K562 (cell line): ENCODE results near the gene CLNK. TPM values are rescaled to one million over a fixed set of nuclear protein-coding genes. Genes with fewer than 3 reads are reported as not detected.

Experiments used
- ATAC-seq: fragments of 200-7000 bp; cut with Tn5 transposase; 3 replicates; pipeline ENCODE4 v1.9.1; 2020; ENCODE audit warnings: moderate library complexity
- BruUV-seq: library from RNA; stranded (reverse); fragments of 400-500 nt; replicated peaks from 2 replicates; lab custom pipeline; 2021; lab: Mats Ljungman, UMichigan
- CTCF ChIA-PET: fragments of 300-600 bp; formaldehyde crosslinking; extraction: SDS; loops from one replicate; lab custom pipeline; 2021; ENCODE audit warnings: low intra/inter-chr PET ratio; lab: Yijun Ruan, JAX
- POLR2A ChIA-PET: fragments of 300-600, 350-650 bp; sonication (Branson Sonifier 250); formaldehyde crosslinking; extraction: SDS; loops from one replicate; lab custom pipeline; 2021; ENCODE audit warnings: antibody characterized with exemption, inconsistent platforms; lab: Yijun Ruan, JAX
- DNase-seq, 4 experiments: peaks; one replicate each; pipeline versions ENCODE4 v3.0.0 to v3.0.0-alpha.2; 2011 to 2018; ENCODE audit warnings: low spot score in 3 of 4, mixed read lengths in 3 of 4; ENCODE audit errors: extremely low read depth in 1 of 4
- FAIRE-seq: peaks from 2 replicates; lab custom pipeline; 2011; peaks lifted over from hg19 to GRCh38; lab: Jason Lieb, UNC
- H2AFZ ChIP-seq: 2 replicates; pipeline ENCODE4 v1.6.0; 2011; ENCODE audit warnings: low read depth, low read length, control low read depth, inconsistent platforms
- H3K27ac ChIP-seq: fragments of 200-600 bp; 3 replicates; pipeline ENCODE4 v1.8.0; 2011; ENCODE audit warnings: low read depth, mild to moderate bottlenecking, control low read depth, inconsistent platforms, low read length, moderate library complexity, mixed read lengths; ENCODE audit errors: extremely low read depth
- H3K27me3 ChIP-seq, 2 experiments: fragments of 300-600 bp in 1 of 2; 2 replicates in 1 of 2; 3 replicates in 1 of 2; pipeline versions ENCODE4 v1.6.0 to v1.8.0; 2011; ENCODE audit warnings: inconsistent platforms in 2 of 2, low read length in 2 of 2, mild to moderate bottlenecking in 1 of 2, mixed read lengths in 1 of 2, moderate library complexity in 1 of 2; ENCODE audit not compliant: control insufficient read depth in 2 of 2, insufficient read depth in 2 of 2
- H3K36me3 ChIP-seq: fragments of 300-600 bp; 3 replicates; pipeline ENCODE4 v1.8.0; 2011; ENCODE audit warnings: mild to moderate bottlenecking, low read length, inconsistent platforms; ENCODE audit not compliant: control insufficient read depth, insufficient read depth
- H3K4me1 ChIP-seq, 2 experiments: fragments of 200-600 bp in 1 of 2; replicated peaks in 1 of 2; 2 replicates in 1 of 2; 3 replicates in 1 of 2; pipeline versions ENCODE4 v1.5.1 to v1.8.0; 2011; ENCODE audit warnings: inconsistent platforms in 2 of 2, low read length in 2 of 2, mild to moderate bottlenecking in 1 of 2, mixed read lengths in 1 of 2, moderate library complexity in 1 of 2; ENCODE audit not compliant: control insufficient read depth in 2 of 2, insufficient read depth in 2 of 2
- H3K4me2 ChIP-seq: 2 replicates; pipeline ENCODE4 v1.6.1; 2011; ENCODE audit warnings: low read length, control low read depth, inconsistent platforms, mixed read lengths; ENCODE audit not compliant: insufficient read depth
- H3K4me3 ChIP-seq: fragments of 200-600 bp; sonication (generic), shearing (Covaris generic); 2 replicates; pipeline ENCODE4 v1.5.1; 2016; ENCODE audit warnings: control low read depth, inconsistent platforms
- H3K79me2 ChIP-seq: fragments of 200-600 bp; 3 replicates; pipeline ENCODE4 v1.8.0; 2011; ENCODE audit warnings: low read length, inconsistent platforms; ENCODE audit not compliant: control insufficient read depth, insufficient read depth
- H3K9ac ChIP-seq, 2 experiments: 2 replicates each; pipeline versions ENCODE4 v1.6.0 to v1.6.1; 2011; ENCODE audit warnings: low read depth in 2 of 2, low read length in 2 of 2, control low read depth in 1 of 2, inconsistent platforms in 1 of 2, mild to moderate bottlenecking in 1 of 2, mixed read lengths in 1 of 2; ENCODE audit not compliant: insufficient read depth in 1 of 2
- H3K9me1 ChIP-seq: one replicate; pipeline ENCODE4 v1.6.0; 2011; ENCODE audit warnings: inconsistent platforms, mild to moderate bottlenecking, low read length, moderate library complexity; ENCODE audit not compliant: control insufficient read depth, insufficient read depth
- H3K9me3 ChIP-seq: replicated peaks from 2 replicates; pipeline ENCODE4 v1.5.1; 2011; ENCODE audit warnings: low read depth, low read length, inconsistent platforms; ENCODE audit not compliant: control insufficient read depth, insufficient read depth
- H4K20me1 ChIP-seq: replicated peaks from 2 replicates; pipeline ENCODE4 v1.6.1; 2011; ENCODE audit warnings: low read length, inconsistent platforms, mixed read lengths; ENCODE audit not compliant: control insufficient read depth, insufficient read depth
- BMI1 ChIP-seq: fragments of 150-350 bp; IDR thresholded peaks from 2 replicates; pipeline ENCODE4 v1.6.1; 2014; ENCODE audit warnings: low read length
- BRD9 ChIP-seq: fragments of 450-650 bp; IDR thresholded peaks from 2 replicates; pipeline ENCODE4 v1.6.1; 2018; ENCODE audit warnings: low read depth; ENCODE audit not compliant: partially characterized antibody
- CCAR2 ChIP-seq: fragments of 200-400 bp; formaldehyde crosslinking; IDR thresholded peaks from 2 replicates; pipeline ENCODE4 v1.6.1; 2017; ENCODE audit warnings: mild to moderate bottlenecking, low read depth, low read length
- E4F1 ChIP-seq: fragments of 250-450 bp; sonication (Bioruptor Pico); IDR thresholded peaks from 2 replicates; pipeline ENCODE4 v1.5.0; 2021; ENCODE audit warnings: mild to moderate bottlenecking, borderline replicate concordance
- HBP1 ChIP-seq: fragments of 450-650 bp; formaldehyde crosslinking; IDR thresholded peaks from 2 replicates; pipeline ENCODE4 v1.4.0; 2022; ENCODE audit warnings: missing genetic modification characterization
- NFIX ChIP-seq: fragments of 250-450 bp; sonication (Bioruptor Pico); IDR thresholded peaks from 2 replicates; pipeline ENCODE4 v1.4.0; 2020; ENCODE audit warnings: low read depth, mild to moderate bottlenecking, moderate library complexity
- NKRF ChIP-seq: fragments of 450-650 bp; IDR thresholded peaks from 2 replicates; pipeline ENCODE4 v1.6.1; 2016; ENCODE audit warnings: borderline replicate concordance
- POLR3A ChIP-seq: IDR thresholded peaks from 2 replicates; pipeline ENCODE4 v1.6.1; 2011; ENCODE audit warnings: borderline replicate concordance, mild to moderate bottlenecking, moderate library complexity; ENCODE audit not compliant: insufficient read length, insufficient read depth; ENCODE audit errors: extremely low read depth
- PREB ChIP-seq: sonication (generic); formaldehyde crosslinking; IDR thresholded peaks from 2 replicates; pipeline ENCODE4 v1.8.1; 2023; ENCODE audit warnings: mild to moderate bottlenecking, missing genetic modification reagents
- PTBP1 ChIP-seq: fragments of 200-400 bp; formaldehyde crosslinking; IDR thresholded peaks from 2 replicates; pipeline ENCODE4 v1.6.1; 2017; ENCODE audit warnings: low read depth, low read length
- PYGO2 ChIP-seq: fragments of 450-650 bp; IDR thresholded peaks from 2 replicates; pipeline ENCODE4 v1.6.1; 2016; ENCODE audit warnings: mild to moderate bottlenecking, missing genetic modification characterization, moderate library complexity, missing compliant biosample characterization
- RFX7 ChIP-seq: fragments of 250-450 bp; sonication (Bioruptor Pico); IDR thresholded peaks from 2 replicates; pipeline ENCODE4 v1.5.1; 2021; ENCODE audit warnings: mild to moderate bottlenecking
- SNIP1 ChIP-seq: fragments of 450-650 bp; IDR thresholded peaks from 2 replicates; pipeline ENCODE4 v1.7.1; 2017; ENCODE audit warnings: low read depth, mild to moderate bottlenecking
- TARDBP ChIP-seq: fragments of 450-650 bp; IDR thresholded peaks from 2 replicates; pipeline ENCODE4 v1.6.1; 2016
- ZNF184 ChIP-seq: sonication (generic); formaldehyde crosslinking; IDR thresholded peaks from 2 replicates; pipeline ENCODE4 v1.5.0; 2020; ENCODE audit warnings: missing genetic modification reagents
- ZNF512 ChIP-seq: IDR thresholded peaks from 2 replicates; pipeline ENCODE4 v1.6.1; 2016; ENCODE audit warnings: missing genetic modification characterization, missing compliant biosample characterization
- WGBS: fragments of 100-300 bp; shearing (Covaris generic); methylation state at CpG from one replicate; pipeline ENCODE4 v1.1.6; 2016; ENCODE audit warnings: low coverage, mixed read lengths; ENCODE audit not compliant: insufficient coverage; ENCODE audit errors: missing lambda C conversion rate; 5-methylcytosine and 5-hydroxymethylcytosine counted together
- in situ Hi-C: fragments of 300-500 bp; cut with MboI; formaldehyde crosslinking; loops from 4 replicates; pipeline ENCODE4 v1.15.0; 2018; ENCODE audit warnings: inconsistent platforms, mixed read lengths
- intact Hi-C: fragments of 100-400 bp; cut with micrococcal nuclease; formaldehyde crosslinking; loops from 2 replicates; pipeline ENCODE4 v1.14.2; 2022
- polyA plus RNA-seq, 8 experiments: library from polyadenylated mRNA; depleted of rRNA in 4 of 8; stranded (reverse) in 5 of 8; unstranded in 3 of 8; fragments of >200 nt; fragmentation: Nextera tagmentation in 2 of 8; fragmentation: Illumina TruSeq in 1 of 8; extraction: Ambion mirVana in 2 of 8; extraction: Trizol in 1 of 8; gene quantifications; 2 replicates each; pipeline versions ENCODE4 v1.2.1 to v1.2.3, GENCODE V29; 2011 to 2014; ENCODE audit warnings: inconsistent platforms in 1 of 8, missing spikeins in 1 of 8
- total RNA-seq, 7 experiments: library from RNA; depleted of rRNA in 6 of 7; stranded (reverse); fragments of >200 nt in 6 of 7; fragmentation: Illumina TruSeq in 2 of 7; extraction: Trizol in 2 of 7; gene quantifications; 2 replicates each; pipeline versions ENCODE4 v1.2.1 to v1.2.3, GENCODE V29; 2011 to 2021; ENCODE audit warnings: low replicate concordance in 1 of 7

CLNK gene
- total and polyA plus RNA-seq, 9 of the 15 experiments (the other 6 are each of a cell fraction or from before 2014, with no cell fraction given) = not detected

GRCh38 chr4:10729366-10729765 lies 44.8 kb upstream of the CLNK start:
- no peak overlapping the region for H2AFZ ChIP-seq
- in situ Hi-C loops (no loop called here), intact Hi-C loops (no loop called here)
- H3K9me1 ChIP-seq = no peaks in the 10 kb centered on the region
- no TSS peak for BruUV-seq
- FAIRE-seq (no peak), ATAC-seq (no peak), DNase-seq (no peak)
- H3K9ac ChIP-seq = no peak overlapping the region
- H3K4me2 ChIP-seq = no peak overlapping the region
- H3K9me3 ChIP-seq = no peaks in the 10 kb centered on the region
- no peaks in the 10 kb centered on the region for H3K36me3 ChIP-seq
- peaks cover 0 to 4% of the 10 kb centered on the region in 2 experiments; a peak in 1 of 5 replicates for H3K27me3 ChIP-seq
- no peak overlapping the region for H3K27ac ChIP-seq
- CTCF ChIA-PET = no interaction called here
- no peaks in the 10 kb centered on the region for H3K4me1 ChIP-seq
- no peaks in the 10 kb centered on the region for H4K20me1 ChIP-seq
- no peaks in the 10 kb centered on the region for H3K79me2 ChIP-seq
- 0% methylated on average over 2 of the region's 2 CpGs for WGBS
- POLR2A ChIA-PET = no interaction called here
- H3K4me3 ChIP-seq = no peak overlapping the region
- TF ChIP-seq ZNF512 (tag) (no peak), SNIP1 (no peak), NFIX (CRISPR knock-in tag) (no peak), PREB (CRISPR knock-in tag) (no peak), RFX7 (CRISPR knock-in tag) (no peak), PYGO2 (tag) (no peak), ZNF184 (CRISPR knock-in tag) (no peak), PTBP1 (no peak), POLR3A (no peak), BRD9 (no peak), TARDBP (no peak), HBP1 (no peak), BMI1 (no peak), NKRF (no peak), CCAR2 (no peak), E4F1 (CRISPR knock-in tag) (no peak)
